Measurements from ENCODE around the gene STOM.

DNA sequence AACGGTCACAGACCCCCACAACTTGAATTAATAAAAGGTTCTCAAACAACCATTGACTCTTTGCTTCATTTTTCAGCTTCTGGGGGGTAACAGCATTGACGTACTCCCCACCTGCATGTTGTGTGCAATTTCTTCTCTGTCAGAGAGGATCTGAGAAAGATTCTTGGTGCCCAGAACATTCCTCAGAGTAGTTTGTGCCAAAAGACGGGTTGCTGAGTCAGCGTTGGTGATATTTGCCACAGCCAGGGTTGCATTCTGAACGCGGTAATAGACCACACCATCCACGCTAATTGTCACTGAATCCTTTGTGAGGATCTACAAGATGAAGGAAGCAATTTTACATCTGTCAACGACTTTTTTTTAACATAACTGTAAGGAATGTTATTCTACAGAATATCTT, 21.0 kb downstream of the STOM start:
- TF ChIP-seq, protein P1, sequence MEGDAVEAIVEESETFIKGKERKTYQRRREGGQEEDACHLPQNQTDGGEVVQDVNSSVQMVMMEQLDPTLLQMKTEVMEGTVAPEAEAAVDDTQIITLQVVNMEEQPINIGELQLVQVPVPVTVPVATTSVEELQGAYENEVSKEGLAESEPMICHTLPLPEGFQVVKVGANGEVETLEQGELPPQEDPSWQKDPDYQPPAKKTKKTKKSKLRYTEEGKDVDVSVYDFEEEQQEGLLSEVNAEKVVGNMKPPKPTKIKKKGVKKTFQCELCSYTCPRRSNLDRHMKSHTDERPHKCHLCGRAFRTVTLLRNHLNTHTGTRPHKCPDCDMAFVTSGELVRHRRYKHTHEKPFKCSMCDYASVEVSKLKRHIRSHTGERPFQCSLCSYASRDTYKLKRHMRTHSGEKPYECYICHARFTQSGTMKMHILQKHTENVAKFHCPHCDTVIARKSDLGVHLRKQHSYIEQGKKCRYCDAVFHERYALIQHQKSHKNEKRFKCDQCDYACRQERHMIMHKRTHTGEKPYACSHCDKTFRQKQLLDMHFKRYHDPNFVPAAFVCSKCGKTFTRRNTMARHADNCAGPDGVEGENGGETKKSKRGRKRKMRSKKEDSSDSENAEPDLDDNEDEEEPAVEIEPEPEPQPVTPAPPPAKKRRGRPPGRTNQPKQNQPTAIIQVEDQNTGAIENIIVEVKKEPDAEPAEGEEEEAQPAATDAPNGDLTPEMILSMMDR (conservative IDR thresholded peaks at IDR 0.05; ENCODE audit: low read depth, low read length) = no peak
- TF ChIP-seq EZH2 (IDR thresholded peaks at IDR 0.05; ENCODE audit: low read length, unreplicated experiment) (no peak), EZH2phosphoT487 (IDR thresholded peaks at IDR 0.05; ENCODE audit: borderline replicate concordance, low read length) (no peak)
